Fibroblast of lung (primary cell): ENCODE measurements around the gene CHST9. TPM values are rescaled to one million over a fixed set of nuclear protein-coding genes. Genes with fewer than 3 reads are reported as not detected.

Experiments
- DNase-seq, 2 donors: peaks; one replicate each; pipeline versions ENCODE4 v3.0.0 to v3.0.0-alpha.2; 2010; ENCODE audit warnings: low read depth in 2 of 2
- H2AFZ ChIP-seq: 2 replicates; pipeline ENCODE4 v1.5.1; 2012; ENCODE audit warnings: low read length, control low read depth, inconsistent platforms
- H3K27ac ChIP-seq: 2 replicates; pipeline ENCODE4 v1.5.1; 2011; ENCODE audit warnings: low read length, control low read depth; ENCODE audit not compliant: insufficient read depth
- H3K27me3 ChIP-seq: 2 replicates; pipeline ENCODE4 v1.5.1; 2011; ENCODE audit warnings: mild to moderate bottlenecking, low read length; ENCODE audit not compliant: control insufficient read depth, insufficient read depth
- H3K36me3 ChIP-seq: 2 replicates; pipeline ENCODE4 v1.5.1; 2011; ENCODE audit warnings: low read length; ENCODE audit not compliant: control insufficient read depth, insufficient read depth
- H3K4me1 ChIP-seq: 2 replicates; pipeline ENCODE4 v1.5.1; 2011; ENCODE audit warnings: low read length; ENCODE audit not compliant: control insufficient read depth, insufficient read depth; ENCODE audit errors: extremely low read depth
- H3K4me2 ChIP-seq: 2 replicates; pipeline ENCODE4 v1.5.1; 2011; ENCODE audit warnings: low read length, control low read depth; ENCODE audit not compliant: insufficient read depth; ENCODE audit errors: extremely low read depth
- H3K4me3 ChIP-seq, 4 experiments: fragments of 200-600 bp in 1 of 4; sonication (generic) in 1 of 4; replicated peaks in 1 of 4; 2 replicates each; pipeline ENCODE4 v1.5.1; 2011 to 2016; ENCODE audit warnings: low read length in 4 of 4, low read depth in 3 of 4, mild to moderate bottlenecking in 3 of 4, control low read depth in 2 of 4, inconsistent platforms in 1 of 4, mixed read lengths in 1 of 4; ENCODE audit not compliant: insufficient read depth in 1 of 4; ENCODE audit errors: control extremely low read depth in 1 of 4
- H3K79me2 ChIP-seq: 2 replicates; pipeline ENCODE4 v1.5.1; 2012; ENCODE audit warnings: mild to moderate bottlenecking, low read length, inconsistent platforms; ENCODE audit not compliant: control insufficient read depth, insufficient read depth
- H3K9ac ChIP-seq: 2 replicates; pipeline ENCODE4 v1.5.1; 2011; ENCODE audit warnings: mild to moderate bottlenecking, low read length, control low read depth; ENCODE audit not compliant: insufficient read depth
- H3K9me3 ChIP-seq: 2 replicates; pipeline ENCODE4 v1.5.1; 2012; ENCODE audit warnings: low read depth, low read length; ENCODE audit not compliant: control insufficient read depth, insufficient read depth
- H4K20me1 ChIP-seq: 2 replicates; pipeline ENCODE4 v1.5.1; 2011; ENCODE audit warnings: low read length; ENCODE audit not compliant: control insufficient read depth, insufficient read depth; ENCODE audit errors: extremely low read depth
- CTCF ChIP-seq, 2 donors: IDR thresholded peaks in 1 of 2; conservative IDR thresholded peaks in 1 of 2; 1 replicate in 1 of 2; 2 replicates in 1 of 2; pipeline ENCODE4 v1.5.1; 2011 to 2012; ENCODE audit warnings: low read length in 2 of 2, control low read depth in 1 of 2, inconsistent platforms in 1 of 2, low read depth in 1 of 2, mild to moderate bottlenecking in 1 of 2
- EZH2 ChIP-seq: IDR thresholded peaks from 2 replicates; pipeline ENCODE4 v1.5.1; 2012; ENCODE audit warnings: low read length, control low read depth, mild to moderate bottlenecking; ENCODE audit errors: missing control alignments
- polyA plus RNA-seq, 2 donors: library from polyadenylated mRNA; depleted of rRNA in 1 of 2; stranded (reverse) in 1 of 2; unstranded in 1 of 2; fragments of >200 nt; gene quantifications; 2 replicates each; pipeline ENCODE4 v1.2.1, GENCODE V29; 2011 to 2012; ENCODE audit warnings: missing spikeins in 1 of 2
- total RNA-seq: library from RNA; depleted of rRNA; stranded (reverse); fragments of >200 nt; gene quantifications from 2 replicates; pipeline ENCODE4 v1.2.1, GENCODE V29; 2014

The CHST9 gene
- total and polyA plus RNA-seq, 2 donors (not counting 1 experiment from before 2014, with no cell fraction given): not detected

GRCh38 chr18:26874283-26874682, 310.8 kb downstream of the CHST9 start:
- no peak overlapping the region for H3K27ac ChIP-seq
- H3K9me3 ChIP-seq: no peaks in the 10 kb centered on the region
- H4K20me1 ChIP-seq: no peaks in the 10 kb centered on the region
- no peaks in the 10 kb centered on the region for H3K36me3 ChIP-seq
- no peaks in the 10 kb centered on the region for H3K27me3 ChIP-seq
- H3K4me2 ChIP-seq: no peak overlapping the region
- no peaks in the 10 kb centered on the region for H3K79me2 ChIP-seq
- H3K4me3 ChIP-seq: no peak overlapping the region
- no peak overlapping the region for H3K9ac ChIP-seq
- DNase-seq: no peak
- H3K4me1 ChIP-seq: no peaks in the 10 kb centered on the region
- no peak overlapping the region for H2AFZ ChIP-seq
- TF ChIP-seq CTCF (conservative IDR thresholded peaks at IDR 0.05 in 1 of 2, IDR thresholded peaks at IDR 0.05 in 1 of 2; ENCODE audit: low read depth in 1 of 2, low read length in 2 of 2) (no peak), EZH2 (no peak)

- no peak overlapping the region for H3K27ac ChIP-seq
- H2AFZ ChIP-seq: no peak overlapping the region
- H3K27me3 ChIP-seq: no peaks in the 10 kb centered on the region
- H3K4me2 ChIP-seq: no peak overlapping the region
- H3K9me3 ChIP-seq: no peaks in the 10 kb centered on the region
- no peaks in the 10 kb centered on the region for H4K20me1 ChIP-seq
- no peak overlapping the region for H3K4me3 ChIP-seq
- no peak for DNase-seq
- no peak overlapping the region for H3K9ac ChIP-seq
- no peaks in the 10 kb centered on the region for H3K36me3 ChIP-seq
- no peaks in the 10 kb centered on the region for H3K79me2 ChIP-seq
- no peaks in the 10 kb centered on the region for H3K4me1 ChIP-seq
- TF ChIP-seq CTCF (conservative IDR thresholded peaks at IDR 0.05 in 1 of 2, IDR thresholded peaks at IDR 0.05 in 1 of 2; ENCODE audit: low read depth in 1 of 2, low read length in 2 of 2) (no peak), EZH2 (no peak)
Observed at GRCh38 chr18:26869640-26870039, 315.5 kb downstream of the CHST9 start.

- no peaks in the 10 kb centered on the region for H3K36me3 ChIP-seq
- no peak for TF ChIP-seq EZH2
- TF ChIP-seq CTCF (conservative IDR thresholded peaks at IDR 0.05 in 1 of 2, IDR thresholded peaks at IDR 0.05 in 1 of 2; ENCODE audit: low read depth in 1 of 2, low read length in 2 of 2): no peak
- H3K4me3 ChIP-seq: no peak overlapping the region
- no peaks in the 10 kb centered on the region for H3K9me3 ChIP-seq
- peak in 1 of 2 donors; percentile 0 for DNase-seq
- H3K4me2 ChIP-seq: no peak overlapping the region
- H4K20me1 ChIP-seq: no peaks in the 10 kb centered on the region
- no peak overlapping the region for H2AFZ ChIP-seq
- no peaks in the 10 kb centered on the region for H3K4me1 ChIP-seq
- no peaks in the 10 kb centered on the region for H3K27me3 ChIP-seq
- H3K27ac ChIP-seq: no peak overlapping the region
- no peaks in the 10 kb centered on the region for H3K79me2 ChIP-seq
- no peak overlapping the region for H3K9ac ChIP-seq
Observed at GRCh38 chr18:26868968-26869586, 316.0 kb downstream of the CHST9 start.
